Measurements from ENCODE around the gene WDR83. TPM values are rescaled to one million over a fixed set of nuclear protein-coding genes. Genes with fewer than 3 reads are reported as not detected.

Gene WDR83
- total RNA-seq, 4 donors from 2014 or later: 4.0 to 16.7 (median 5.8) TPM

DNA sequence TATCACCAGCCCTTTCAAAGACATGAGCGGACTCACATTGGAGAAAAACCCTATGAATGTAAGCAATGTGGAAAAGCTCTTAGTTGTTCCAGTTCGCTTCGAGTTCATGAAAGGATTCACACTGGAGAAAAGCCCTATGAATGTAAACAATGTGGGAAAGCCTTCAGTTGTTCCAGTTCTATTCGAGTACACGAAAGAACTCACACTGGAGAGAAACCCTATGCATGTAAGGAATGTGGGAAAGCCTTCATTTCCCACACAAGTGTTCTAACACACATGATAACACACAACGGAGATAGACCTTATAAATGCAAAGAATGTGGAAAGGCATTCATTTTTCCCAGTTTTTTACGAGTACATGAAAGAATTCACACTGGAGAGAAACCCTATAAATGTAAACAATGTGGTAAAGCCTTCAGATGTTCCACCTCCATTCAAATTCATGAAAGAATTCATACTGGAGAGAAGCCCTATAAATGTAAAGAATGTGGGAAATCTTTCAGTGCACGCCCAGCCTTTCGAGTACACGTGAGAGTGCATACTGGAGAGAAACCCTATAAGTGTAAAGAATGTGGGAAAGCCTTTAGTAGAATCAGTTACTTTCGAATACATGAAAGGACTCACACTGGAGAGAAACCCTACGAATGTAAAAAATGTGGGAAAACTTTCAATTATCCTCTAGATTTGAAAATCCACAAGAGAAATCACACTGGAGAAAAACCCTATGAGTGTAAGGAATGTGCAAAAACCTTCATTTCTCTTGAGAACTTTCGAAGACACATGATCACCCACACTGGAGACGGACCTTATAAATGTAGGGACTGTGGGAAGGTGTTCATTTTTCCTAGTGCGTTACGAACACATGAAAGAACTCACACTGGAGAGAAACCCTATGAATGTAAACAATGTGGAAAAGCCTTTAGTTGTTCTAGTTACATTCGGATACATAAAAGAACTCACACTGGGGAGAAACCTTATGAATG lies 38.3 kb upstream of the WDR83 start:
- Histone ChIP-seq H3K4me3 (no peak overlapping the region), H3K36me3 (peaks cover 32 to 85% (median 58%) of the 10 kb centered on the region in 3 donors), H3K9me3 (peaks cover 0 to 57% (median 40%) of the 10 kb centered on the region in 3 donors), H3K27me3 (no peaks in the 10 kb centered on the region), H3K27ac (no peak overlapping the region), H3K4me1 (no peaks in the 10 kb centered on the region)
- 96% methylated on average over 17 of the region's 17 CpGs for WGBS, 2 donors
- DNase-seq: no peak
- TF ChIP-seq, protein P1, sequence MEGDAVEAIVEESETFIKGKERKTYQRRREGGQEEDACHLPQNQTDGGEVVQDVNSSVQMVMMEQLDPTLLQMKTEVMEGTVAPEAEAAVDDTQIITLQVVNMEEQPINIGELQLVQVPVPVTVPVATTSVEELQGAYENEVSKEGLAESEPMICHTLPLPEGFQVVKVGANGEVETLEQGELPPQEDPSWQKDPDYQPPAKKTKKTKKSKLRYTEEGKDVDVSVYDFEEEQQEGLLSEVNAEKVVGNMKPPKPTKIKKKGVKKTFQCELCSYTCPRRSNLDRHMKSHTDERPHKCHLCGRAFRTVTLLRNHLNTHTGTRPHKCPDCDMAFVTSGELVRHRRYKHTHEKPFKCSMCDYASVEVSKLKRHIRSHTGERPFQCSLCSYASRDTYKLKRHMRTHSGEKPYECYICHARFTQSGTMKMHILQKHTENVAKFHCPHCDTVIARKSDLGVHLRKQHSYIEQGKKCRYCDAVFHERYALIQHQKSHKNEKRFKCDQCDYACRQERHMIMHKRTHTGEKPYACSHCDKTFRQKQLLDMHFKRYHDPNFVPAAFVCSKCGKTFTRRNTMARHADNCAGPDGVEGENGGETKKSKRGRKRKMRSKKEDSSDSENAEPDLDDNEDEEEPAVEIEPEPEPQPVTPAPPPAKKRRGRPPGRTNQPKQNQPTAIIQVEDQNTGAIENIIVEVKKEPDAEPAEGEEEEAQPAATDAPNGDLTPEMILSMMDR (IDR thresholded peaks at IDR 0.05): no peak
- TF ChIP-seq POLR2A (IDR thresholded peaks at IDR 0.05): no peak
- intact Hi-C loops (cut with DNase I): no loop called here

DNA sequence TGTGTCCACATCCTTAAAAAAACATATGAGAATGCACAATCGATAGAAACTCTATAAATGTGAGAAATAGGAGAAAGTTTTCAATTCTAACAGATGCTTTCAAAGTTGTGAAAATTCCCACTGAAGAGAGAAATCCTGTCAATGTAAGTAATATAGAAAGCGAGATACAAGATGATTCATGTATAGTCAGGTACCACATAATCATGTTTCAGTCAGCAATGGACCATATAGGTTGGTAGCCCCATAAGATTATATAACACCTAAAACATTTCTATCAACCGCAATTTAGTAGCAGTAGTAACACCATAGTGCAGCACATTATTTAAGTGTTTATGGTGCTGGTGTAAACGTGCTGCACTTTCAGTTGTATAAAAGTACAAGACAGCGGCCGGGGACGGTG lies 37.4 kb upstream of the WDR83 start:
- intact Hi-C loops (cut with DNase I): no loop called here

DNA sequence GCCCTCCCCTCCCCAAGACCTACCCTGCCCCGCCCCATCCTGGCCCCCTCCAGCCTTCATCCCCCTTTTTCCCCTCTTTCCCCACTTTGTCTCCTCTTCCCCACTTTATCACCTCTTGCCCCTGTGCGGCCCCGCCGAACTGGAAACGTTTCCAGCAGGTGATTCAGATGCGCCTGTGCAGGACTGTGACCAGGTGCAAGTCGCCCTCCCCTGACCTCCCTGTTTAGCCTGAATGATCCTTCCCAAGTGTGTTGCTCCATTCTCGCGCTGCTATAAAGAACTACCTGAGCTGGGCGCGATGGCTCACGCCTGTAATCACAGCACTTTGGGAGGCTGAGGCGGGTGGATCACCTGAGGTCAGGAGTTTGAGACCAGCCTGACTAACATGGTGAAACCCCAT lies 30.0 kb upstream of the WDR83 start:
- 81 to 89% methylated on average over 2 to 7 of the region's 13 CpGs for WGBS, 2 donors
- Histone ChIP-seq H3K4me3 (no peak overlapping the region), H3K36me3 (peaks cover 0 to 4% (median 0%) of the 10 kb centered on the region in 3 donors), H3K27me3 (no peaks in the 10 kb centered on the region), H3K9me3 (no peaks in the 10 kb centered on the region), H3K27ac (no peak overlapping the region), H3K4me1 (peaks cover 9 to 13% (median 10%) of the 10 kb centered on the region in 3 donors)
- TF ChIP-seq POLR2A (IDR thresholded peaks at IDR 0.05): no peak
- TF ChIP-seq, protein P1 (IDR thresholded peaks at IDR 0.05): no peak
- intact Hi-C loops (cut with DNase I): no loop called here
- DNase-seq: no peak

More for the DNA sequence above, 37.4 kb upstream of the WDR83 start:
- no peak for TF ChIP-seq POLR2A (IDR thresholded peaks at IDR 0.05)
- TF ChIP-seq, protein P1 (IDR thresholded peaks at IDR 0.05): no peak
- H3K9me3 ChIP-seq: peaks cover 0 to 57% (median 40%) of the 10 kb centered on the region in 3 donors
- WGBS, 2 donors: 89 to 94% methylated on average over 4 to 7 of the region's 7 CpGs
- H3K4me3 ChIP-seq: no peak overlapping the region
- H3K36me3 ChIP-seq: peaks cover 32 to 76% (median 50%) of the 10 kb centered on the region in 3 donors
- H3K27me3 ChIP-seq: no peaks in the 10 kb centered on the region
- no peaks in the 10 kb centered on the region for H3K4me1 ChIP-seq
- no peak overlapping the region for H3K27ac ChIP-seq
- no peak for DNase-seq

DNA sequence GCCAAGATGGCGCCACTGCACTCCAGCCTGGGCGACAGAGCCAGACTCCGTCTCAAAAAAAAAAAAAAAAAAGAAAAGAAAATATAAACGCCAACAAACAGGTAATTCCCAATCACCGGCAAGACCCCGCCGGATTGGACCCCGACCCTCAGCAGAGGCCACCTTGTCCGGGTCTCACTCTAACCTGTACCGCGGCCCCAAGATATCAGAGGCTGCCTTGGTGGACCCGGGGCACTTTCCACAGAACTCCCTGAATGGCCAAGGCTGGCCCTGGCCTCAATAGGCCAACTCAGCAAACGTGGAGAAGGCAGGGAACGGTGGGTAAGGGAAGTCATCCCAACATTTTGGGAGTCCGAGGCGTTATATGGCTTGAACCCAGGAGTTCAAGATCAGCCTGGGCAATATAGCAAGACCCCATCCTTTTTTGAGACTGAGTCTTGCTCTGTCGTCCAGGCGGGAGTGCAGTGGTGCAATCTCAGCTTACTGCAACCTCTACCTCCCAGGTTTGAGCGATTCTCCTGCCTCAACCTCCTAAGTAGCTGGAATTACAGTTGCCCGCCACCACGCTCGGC lies 27.9 kb upstream of the WDR83 start:
- TF ChIP-seq, protein P1 (IDR thresholded peaks at IDR 0.05): no peak
- TF ChIP-seq POLR2A (IDR thresholded peaks at IDR 0.05): no peak
- intact Hi-C loops (cut with DNase I): no loop called here

More for the DNA sequence above, 27.9 kb upstream of the WDR83 start:
- H3K4me3 ChIP-seq: no peak overlapping the region
- no peak overlapping the region for H3K27ac ChIP-seq
- H3K36me3 ChIP-seq: no peaks in the 10 kb centered on the region
- H3K9me3 ChIP-seq: no peaks in the 10 kb centered on the region
- no peak for DNase-seq
- H3K27me3 ChIP-seq: no peaks in the 10 kb centered on the region
- WGBS, 2 donors: 89 to 92% methylated on average over 15 to 17 of the region's 22 CpGs
- H3K4me1 ChIP-seq: peaks cover 9 to 13% (median 10%) of the 10 kb centered on the region in 3 donors

All from esophagus squamous epithelium (tissue), 5 donors.